Mucosa of rectum (tissue), 2 donors: ENCODE results near the gene RAP1GDS1.
A peak's percentile ranks its signal among the peaks of the same experiment; 100 is the strongest.

ENCODE experiments used
- H3K27ac ChIP-seq, 2 donors: one replicate each; pipeline ENCODE4 v1.7.0; 2013; ENCODE audit warnings: inconsistent platforms in 2 of 2, low read depth in 2 of 2, low read length in 2 of 2
- H3K27me3 ChIP-seq, 2 donors: one replicate each; pipeline ENCODE4 v1.7.0; 2013; ENCODE audit warnings: low read length in 2 of 2; ENCODE audit not compliant: control insufficient read depth in 2 of 2, insufficient read depth in 2 of 2
- H3K36me3 ChIP-seq, 2 donors: one replicate each; pipeline ENCODE4 v1.7.0; 2013; ENCODE audit warnings: low read length in 2 of 2; ENCODE audit not compliant: control insufficient read depth in 2 of 2, insufficient read depth in 2 of 2
- H3K4me1 ChIP-seq, 2 donors: one replicate each; pipeline ENCODE4 v1.7.0; 2013; ENCODE audit warnings: low read length in 2 of 2, mild to moderate bottlenecking in 1 of 2; ENCODE audit not compliant: control insufficient read depth in 2 of 2, insufficient read depth in 2 of 2
- H3K4me3 ChIP-seq, 2 donors: one replicate each; pipeline ENCODE4 v1.7.0; 2013; ENCODE audit warnings: low read length in 2 of 2
- H3K9ac ChIP-seq, 2 donors: one replicate each; pipeline ENCODE4 v1.7.0; 2013; ENCODE audit warnings: low read length in 2 of 2, low read depth in 1 of 2, mild to moderate bottlenecking in 1 of 2
- H3K9me3 ChIP-seq, 2 donors: one replicate each; pipeline ENCODE4 v1.7.0; 2013; ENCODE audit warnings: low read length in 2 of 2; ENCODE audit not compliant: control insufficient read depth in 2 of 2
- donor health status: healthy.
- donor health status: Normal muscosa, but diverticular disease.

The RAP1GDS1 gene, protein sequence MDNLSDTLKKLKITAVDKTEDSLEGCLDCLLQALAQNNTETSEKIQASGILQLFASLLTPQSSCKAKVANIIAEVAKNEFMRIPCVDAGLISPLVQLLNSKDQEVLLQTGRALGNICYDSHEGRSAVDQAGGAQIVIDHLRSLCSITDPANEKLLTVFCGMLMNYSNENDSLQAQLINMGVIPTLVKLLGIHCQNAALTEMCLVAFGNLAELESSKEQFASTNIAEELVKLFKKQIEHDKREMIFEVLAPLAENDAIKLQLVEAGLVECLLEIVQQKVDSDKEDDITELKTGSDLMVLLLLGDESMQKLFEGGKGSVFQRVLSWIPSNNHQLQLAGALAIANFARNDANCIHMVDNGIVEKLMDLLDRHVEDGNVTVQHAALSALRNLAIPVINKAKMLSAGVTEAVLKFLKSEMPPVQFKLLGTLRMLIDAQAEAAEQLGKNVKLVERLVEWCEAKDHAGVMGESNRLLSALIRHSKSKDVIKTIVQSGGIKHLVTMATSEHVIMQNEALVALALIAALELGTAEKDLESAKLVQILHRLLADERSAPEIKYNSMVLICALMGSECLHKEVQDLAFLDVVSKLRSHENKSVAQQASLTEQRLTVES

DNA sequence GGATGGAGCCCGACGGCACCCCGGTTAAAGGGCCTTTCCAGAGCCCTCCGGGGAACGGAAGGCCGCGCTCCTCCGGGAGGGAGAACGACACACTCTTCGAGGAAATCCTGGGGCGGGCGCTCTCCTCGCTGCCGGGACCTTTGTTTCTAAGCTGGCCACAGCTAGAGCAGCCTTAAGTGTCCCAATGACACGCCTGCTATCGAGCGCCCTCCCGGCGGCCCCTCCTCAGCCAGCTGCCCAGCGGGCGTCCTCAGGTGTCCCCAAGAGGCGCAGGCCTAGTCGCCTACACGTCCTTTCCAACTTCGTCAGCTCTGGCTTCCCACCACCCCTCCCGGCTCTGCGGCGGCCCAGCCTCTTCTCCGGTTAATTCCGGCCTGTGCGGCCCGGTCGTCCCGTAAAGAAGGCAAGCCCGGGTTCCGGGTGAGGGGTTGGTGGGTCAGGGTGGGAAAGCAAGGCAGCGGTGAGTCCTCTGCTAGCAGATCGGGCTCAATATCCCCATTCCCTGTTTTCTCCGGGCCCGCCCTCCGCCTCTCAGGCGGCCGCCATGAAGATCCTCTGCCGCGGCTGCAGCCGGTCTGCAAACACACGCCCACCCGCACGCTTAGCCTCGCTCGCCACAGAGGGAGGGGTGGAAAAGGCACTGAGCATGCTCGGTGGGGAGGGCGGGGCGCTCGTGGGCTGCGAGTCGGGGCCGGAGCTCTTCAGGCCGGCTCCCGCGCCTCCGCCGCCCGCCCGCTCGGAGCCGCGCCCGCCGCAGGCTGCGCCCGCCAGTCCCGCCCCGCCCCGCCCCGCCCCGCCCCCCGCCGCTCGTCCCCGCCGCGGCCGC lies at the start of gene RAP1GDS1:
Gene RAP1GDS1 (plus strand): TSS at position 806 of the 826 bp plus-strand sequence. CDS start 182 bp downstream, outside the sequence.
- Histone ChIP-seq H3K27me3 (no peaks in the 10 kb centered on the region), H3K27ac (peak within 1 kb of the TSS; percentile 98 to 99), H3K4me1 (peaks cover 16% of the 10 kb centered on the region in 2 donors), H3K36me3 (no peaks in the 10 kb centered on the region), H3K4me3 (peak within 1 kb of the TSS; percentile 85 to 91), H3K9ac (peak within 1 kb of the TSS; percentile 96 to 98), H3K9me3 (no peaks in the 10 kb centered on the region)

DNA sequence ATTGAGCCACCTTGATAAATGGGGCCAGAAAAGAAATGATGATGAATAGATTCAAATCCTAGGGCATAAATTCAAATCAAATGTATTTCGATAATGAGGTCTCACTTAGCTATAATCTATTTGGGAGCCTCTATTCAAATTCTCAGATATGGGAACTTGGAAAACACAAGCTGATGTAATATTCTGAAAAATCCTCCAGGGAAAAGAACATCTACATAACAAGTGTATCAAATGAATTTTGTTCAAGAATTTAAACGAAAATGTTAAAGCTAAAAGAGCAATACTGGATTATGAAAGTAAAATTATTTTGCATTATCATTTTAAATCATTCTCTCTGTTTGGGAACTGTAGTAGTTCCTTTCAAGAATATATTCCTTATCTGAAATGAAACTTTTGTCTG lies 38.9 kb upstream of the RAP1GDS1 start:
- Histone ChIP-seq H3K27me3 (no peaks in the 10 kb centered on the region), H3K9ac (no peak overlapping the region), H3K9me3 (no peaks in the 10 kb centered on the region), H3K4me3 (no peak overlapping the region), H3K4me1 (no peaks in the 10 kb centered on the region), H3K36me3 (no peaks in the 10 kb centered on the region), H3K27ac (no peak overlapping the region)

- H3K27me3 ChIP-seq: no peaks in the 10 kb centered on the region
- no peaks in the 10 kb centered on the region for H3K36me3 ChIP-seq
- H3K9ac ChIP-seq: no peak overlapping the region
- H3K27ac ChIP-seq: no peak overlapping the region
- no peaks in the 10 kb centered on the region for H3K4me1 ChIP-seq
- H3K9me3 ChIP-seq: no peaks in the 10 kb centered on the region
- H3K4me3 ChIP-seq: no peak overlapping the region
Observed at GRCh38 chr4:98226396-98226795, 34.8 kb upstream of the RAP1GDS1 start.

DNA sequence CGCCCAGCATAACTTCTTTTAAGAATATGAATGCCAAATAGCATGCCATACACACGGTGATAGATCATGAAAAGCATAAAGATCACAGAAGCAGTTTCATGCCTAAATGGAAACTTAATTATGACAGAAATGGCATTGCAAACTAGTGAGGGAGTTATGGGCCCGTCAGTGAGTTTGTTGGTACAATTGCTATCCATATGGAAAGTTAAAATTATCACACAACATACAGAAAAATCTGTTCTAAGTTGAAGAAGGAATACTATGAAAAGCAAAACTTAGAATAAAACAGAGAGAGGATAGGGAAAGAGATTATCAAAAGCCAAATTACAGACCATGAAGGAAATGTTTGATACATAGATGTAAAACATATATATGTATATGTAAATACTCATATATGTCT lies 30.2 kb upstream of the RAP1GDS1 start:
- no peak overlapping the region for H3K9ac ChIP-seq
- H3K27ac ChIP-seq: no peak overlapping the region
- no peak overlapping the region for H3K4me3 ChIP-seq
- H3K9me3 ChIP-seq: no peaks in the 10 kb centered on the region
- H3K4me1 ChIP-seq: no peaks in the 10 kb centered on the region
- H3K27me3 ChIP-seq: no peaks in the 10 kb centered on the region
- no peaks in the 10 kb centered on the region for H3K36me3 ChIP-seq

DNA sequence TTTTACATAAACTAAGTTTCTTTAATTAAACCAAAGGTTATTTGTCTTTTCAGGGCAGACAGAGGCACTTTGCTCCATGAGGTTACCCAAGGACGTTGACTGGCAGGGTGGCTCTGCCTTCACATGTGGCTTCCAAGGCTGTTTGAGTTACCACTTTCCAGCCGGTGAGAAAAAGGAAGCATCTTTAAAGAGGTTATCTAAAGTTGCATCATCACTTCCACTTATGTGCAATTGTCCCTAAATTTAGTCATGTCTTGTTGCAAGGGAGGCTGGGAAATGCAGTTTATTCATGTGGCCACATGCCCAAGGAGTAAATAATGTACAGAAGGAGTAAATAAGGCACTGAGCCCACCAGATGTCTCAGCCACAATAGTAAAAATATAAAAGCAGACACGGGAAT lies 29.0 kb upstream of the RAP1GDS1 start:
- Histone ChIP-seq H3K9me3 (no peaks in the 10 kb centered on the region), H3K27ac (no peak overlapping the region), H3K27me3 (no peaks in the 10 kb centered on the region), H3K4me3 (no peak overlapping the region), H3K4me1 (no peaks in the 10 kb centered on the region), H3K9ac (no peak overlapping the region), H3K36me3 (no peaks in the 10 kb centered on the region)

DNA sequence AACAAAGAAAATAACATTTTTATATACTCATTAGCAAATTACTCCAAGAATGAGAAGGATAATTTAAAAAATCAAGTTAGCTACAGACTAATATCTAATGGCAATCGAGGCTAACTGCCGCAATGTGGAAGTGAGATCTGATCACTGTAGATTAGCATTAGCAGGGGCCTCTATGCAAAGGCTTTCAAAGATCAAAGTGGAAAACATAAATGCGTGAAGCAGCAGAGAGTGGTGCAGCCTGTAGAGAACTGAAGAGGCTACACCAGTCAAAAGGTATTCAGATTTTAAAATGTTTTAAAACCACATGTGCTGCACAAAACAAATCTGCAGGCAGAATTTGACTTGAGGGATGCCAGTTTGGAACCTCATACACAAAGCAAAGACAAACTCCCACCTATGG lies 24.0 kb upstream of the RAP1GDS1 start:
- Histone ChIP-seq H3K36me3 (no peaks in the 10 kb centered on the region), H3K4me1 (no peaks in the 10 kb centered on the region), H3K27ac (no peak overlapping the region), H3K27me3 (no peaks in the 10 kb centered on the region), H3K9me3 (no peaks in the 10 kb centered on the region), H3K4me3 (no peak overlapping the region), H3K9ac (no peak overlapping the region)

DNA sequence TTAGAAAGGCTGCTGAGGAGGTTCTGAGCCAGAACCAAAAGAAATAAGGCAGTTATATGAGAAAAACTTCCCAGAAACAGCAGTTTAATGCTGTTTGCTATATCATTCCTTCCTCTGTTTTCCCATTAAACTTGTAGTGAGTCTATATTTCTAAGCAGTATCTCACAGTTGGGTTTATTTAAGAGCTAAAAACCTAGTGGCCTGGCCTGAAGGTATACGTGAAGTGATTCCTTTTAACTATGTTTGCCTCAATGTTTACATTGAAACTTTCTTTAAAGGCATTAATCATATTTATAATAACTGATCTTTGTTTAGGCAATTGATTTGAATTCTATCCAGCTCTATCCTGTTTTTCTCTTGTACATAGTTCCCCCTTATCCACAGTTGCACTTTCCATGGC lies 19.1 kb upstream of the RAP1GDS1 start:
- no peaks in the 10 kb centered on the region for H3K4me1 ChIP-seq
- no peaks in the 10 kb centered on the region for H3K27me3 ChIP-seq
- no peak overlapping the region for H3K27ac ChIP-seq
- no peaks in the 10 kb centered on the region for H3K36me3 ChIP-seq
- no peak overlapping the region for H3K4me3 ChIP-seq
- no peaks in the 10 kb centered on the region for H3K9me3 ChIP-seq
- no peak overlapping the region for H3K9ac ChIP-seq

DNA sequence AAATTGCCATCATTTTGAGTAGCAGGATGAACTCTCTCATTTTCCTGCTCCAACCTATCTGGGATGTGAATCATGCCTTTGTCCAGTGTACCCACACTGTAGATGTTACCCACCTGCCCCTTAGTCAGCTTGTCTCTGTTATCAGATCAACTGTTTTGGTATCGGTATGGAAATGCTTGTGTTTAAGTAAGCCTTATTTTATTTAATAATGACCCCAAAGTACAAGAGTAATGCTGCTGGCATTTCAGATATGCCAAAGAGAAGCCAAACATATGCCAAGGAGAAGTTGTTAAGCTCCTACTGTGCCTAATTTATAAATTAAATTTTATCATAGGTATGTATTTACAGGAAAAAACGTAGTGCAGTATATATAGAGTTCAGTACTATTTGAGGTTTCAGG lies 18.6 kb upstream of the RAP1GDS1 start:
- Histone ChIP-seq H3K4me3 (no peak overlapping the region), H3K4me1 (no peaks in the 10 kb centered on the region), H3K36me3 (no peaks in the 10 kb centered on the region), H3K27ac (no peak overlapping the region), H3K9ac (no peak overlapping the region), H3K27me3 (no peaks in the 10 kb centered on the region), H3K9me3 (no peaks in the 10 kb centered on the region)

DNA sequence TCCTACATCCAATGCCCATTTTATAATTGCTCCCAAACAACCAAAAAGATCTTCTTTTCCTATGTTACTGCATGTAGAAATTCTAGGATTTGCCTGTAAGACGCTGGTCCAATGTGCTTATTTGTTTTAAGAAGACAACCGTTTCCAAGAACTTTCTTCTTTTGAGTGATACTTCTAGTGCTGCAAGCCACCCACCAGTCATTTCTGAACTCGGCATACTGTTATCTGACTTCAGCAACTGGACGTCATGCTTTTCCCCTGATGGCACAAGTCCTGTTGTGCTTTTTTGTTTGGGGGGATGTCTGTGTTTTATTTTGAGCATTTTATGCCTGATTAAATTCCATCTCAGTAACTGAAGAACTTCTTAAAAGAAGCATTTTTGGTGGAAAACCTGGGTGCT lies 16.0 kb upstream of the RAP1GDS1 start:
- Histone ChIP-seq H3K4me3 (no peak overlapping the region), H3K9me3 (no peaks in the 10 kb centered on the region), H3K27me3 (no peaks in the 10 kb centered on the region), H3K36me3 (no peaks in the 10 kb centered on the region), H3K27ac (no peak overlapping the region), H3K4me1 (no peaks in the 10 kb centered on the region), H3K9ac (no peak overlapping the region)

GRCh38 chr4:98248934-98249333 lies 12.2 kb upstream of the RAP1GDS1 start:
- Histone ChIP-seq H3K9me3 (no peaks in the 10 kb centered on the region), H3K4me3 (no peak overlapping the region), H3K27me3 (no peaks in the 10 kb centered on the region), H3K9ac (no peak overlapping the region), H3K4me1 (no peaks in the 10 kb centered on the region), H3K36me3 (no peaks in the 10 kb centered on the region), H3K27ac (no peak overlapping the region)
